TTC549 (cell line): ENCODE results near the gene FGF19.

Experiments
- FAIRE-seq: peaks from 2 replicates; lab custom pipeline; 2012; peaks lifted over from hg19 to GRCh38; lab: Jason Lieb, UNC

FGF19 gene

GRCh38 chr11:69703768-69704507 lies at the start of gene FGF19:
TSS of gene FGF19 (minus strand) at chr11:69704022. CDS start at chr11:69703876, 146 bp downstream.
- FAIRE-seq: no peak

GRCh38 chr11:69752890-69753289 lies 49.1 kb upstream of the FGF19 start:
- no peak for FAIRE-seq

- FAIRE-seq: no peak
These were observed 47.2 kb upstream of the FGF19 start for GRCh38 chr11:69750875-69751597.

GRCh38 chr11:69750108-69750850 lies 46.5 kb upstream of the FGF19 start:
- FAIRE-seq: no peak

GRCh38 chr11:69748637-69749036 lies 44.8 kb upstream of the FGF19 start:
- no peak for FAIRE-seq

- no peak for FAIRE-seq
These were observed 43.2 kb upstream of the FGF19 start for GRCh38 chr11:69746752-69747742.

- no peak for FAIRE-seq
These were observed 42.3 kb upstream of the FGF19 start for GRCh38 chr11:69746140-69746539.

- no peak for FAIRE-seq
These were observed 41.4 kb upstream of the FGF19 start for GRCh38 chr11:69745201-69745600.

GRCh38 chr11:69744435-69744834 lies 40.6 kb upstream of the FGF19 start:
- FAIRE-seq: no peak

GRCh38 chr11:69734841-69735240 lies 31.0 kb upstream of the FGF19 start:
- no peak for FAIRE-seq

- no peak for FAIRE-seq
These were observed 30.5 kb upstream of the FGF19 start for GRCh38 chr11:69734367-69734766.

GRCh38 chr11:69732910-69733309 lies 29.1 kb upstream of the FGF19 start:
- no peak for FAIRE-seq

- no peak for FAIRE-seq
These were observed 27.3 kb upstream of the FGF19 start for GRCh38 chr11:69731110-69731509.

GRCh38 chr11:69730500-69730899 lies 26.7 kb upstream of the FGF19 start:
- no peak for FAIRE-seq

GRCh38 chr11:69729252-69729651 lies 25.4 kb upstream of the FGF19 start:
- FAIRE-seq: no peak

GRCh38 chr11:69727266-69727665 lies 23.4 kb upstream of the FGF19 start:
- no peak for FAIRE-seq

GRCh38 chr11:69726481-69726880 lies 22.7 kb upstream of the FGF19 start:
- no peak for FAIRE-seq

- FAIRE-seq: no peak
These were observed 22.2 kb upstream of the FGF19 start for GRCh38 chr11:69726019-69726418.

- no peak for FAIRE-seq
These were observed 17.9 kb upstream of the FGF19 start for GRCh38 chr11:69721745-69722144.

- FAIRE-seq: no peak
These were observed 17.3 kb upstream of the FGF19 start for GRCh38 chr11:69721106-69721505.

GRCh38 chr11:69718912-69719311 lies 15.1 kb upstream of the FGF19 start:
- no peak for FAIRE-seq

- no peak for FAIRE-seq
These were observed 14.3 kb upstream of the FGF19 start for GRCh38 chr11:69718147-69718546.
